Fibroblast of lung (primary cell): ENCODE measurements around the gene IFNA10. TPM values are rescaled to one million over a fixed set of nuclear protein-coding genes. Genes with fewer than 3 reads are reported as not detected.
"Not testable (repeated sequence)": the region's sequence is repeated elsewhere in the genome, so short reads cannot be mapped to it uniquely, and the experiment has no call there.

Source experiments
- DNase-seq, 2 donors: peaks; one replicate each; pipeline versions ENCODE4 v3.0.0 to v3.0.0-alpha.2; 2010; ENCODE audit warnings: low read depth in 2 of 2
- H2AFZ ChIP-seq: 2 replicates; pipeline ENCODE4 v1.5.1; 2012; ENCODE audit warnings: low read length, control low read depth, inconsistent platforms
- H3K27ac ChIP-seq: 2 replicates; pipeline ENCODE4 v1.5.1; 2011; ENCODE audit warnings: low read length, control low read depth; ENCODE audit not compliant: insufficient read depth
- H3K27me3 ChIP-seq: 2 replicates; pipeline ENCODE4 v1.5.1; 2011; ENCODE audit warnings: mild to moderate bottlenecking, low read length; ENCODE audit not compliant: control insufficient read depth, insufficient read depth
- H3K36me3 ChIP-seq: 2 replicates; pipeline ENCODE4 v1.5.1; 2011; ENCODE audit warnings: low read length; ENCODE audit not compliant: control insufficient read depth, insufficient read depth
- H3K4me1 ChIP-seq: 2 replicates; pipeline ENCODE4 v1.5.1; 2011; ENCODE audit warnings: low read length; ENCODE audit not compliant: control insufficient read depth, insufficient read depth; ENCODE audit errors: extremely low read depth
- H3K4me2 ChIP-seq: 2 replicates; pipeline ENCODE4 v1.5.1; 2011; ENCODE audit warnings: low read length, control low read depth; ENCODE audit not compliant: insufficient read depth; ENCODE audit errors: extremely low read depth
- H3K4me3 ChIP-seq, 4 experiments: fragments of 200-600 bp in 1 of 4; sonication (generic) in 1 of 4; replicated peaks in 1 of 4; 2 replicates each; pipeline ENCODE4 v1.5.1; 2011 to 2016; ENCODE audit warnings: low read length in 4 of 4, low read depth in 3 of 4, mild to moderate bottlenecking in 3 of 4, control low read depth in 2 of 4, inconsistent platforms in 1 of 4, mixed read lengths in 1 of 4; ENCODE audit not compliant: insufficient read depth in 1 of 4; ENCODE audit errors: control extremely low read depth in 1 of 4
- H3K79me2 ChIP-seq: 2 replicates; pipeline ENCODE4 v1.5.1; 2012; ENCODE audit warnings: mild to moderate bottlenecking, low read length, inconsistent platforms; ENCODE audit not compliant: control insufficient read depth, insufficient read depth
- H3K9ac ChIP-seq: 2 replicates; pipeline ENCODE4 v1.5.1; 2011; ENCODE audit warnings: mild to moderate bottlenecking, low read length, control low read depth; ENCODE audit not compliant: insufficient read depth
- H3K9me3 ChIP-seq: 2 replicates; pipeline ENCODE4 v1.5.1; 2012; ENCODE audit warnings: low read depth, low read length; ENCODE audit not compliant: control insufficient read depth, insufficient read depth
- H4K20me1 ChIP-seq: 2 replicates; pipeline ENCODE4 v1.5.1; 2011; ENCODE audit warnings: low read length; ENCODE audit not compliant: control insufficient read depth, insufficient read depth; ENCODE audit errors: extremely low read depth
- EZH2 ChIP-seq: IDR thresholded peaks from 2 replicates; pipeline ENCODE4 v1.5.1; 2012; ENCODE audit warnings: low read length, control low read depth, mild to moderate bottlenecking; ENCODE audit errors: missing control alignments
- polyA plus RNA-seq, 2 donors: library from polyadenylated mRNA; depleted of rRNA in 1 of 2; stranded (reverse) in 1 of 2; unstranded in 1 of 2; fragments of >200 nt; gene quantifications; 2 replicates each; pipeline ENCODE4 v1.2.1, GENCODE V29; 2011 to 2012; ENCODE audit warnings: missing spikeins in 1 of 2
- total RNA-seq: library from RNA; depleted of rRNA; stranded (reverse); fragments of >200 nt; gene quantifications from 2 replicates; pipeline ENCODE4 v1.2.1, GENCODE V29; 2014
- TF ChIP-seq, protein P1 (sequence below), 2 donors: IDR thresholded peaks in 1 of 2; conservative IDR thresholded peaks in 1 of 2; 1 replicate in 1 of 2; 2 replicates in 1 of 2; pipeline ENCODE4 v1.5.1; 2011 to 2012; ENCODE audit warnings: low read length in 2 of 2, control low read depth in 1 of 2, inconsistent platforms in 1 of 2, low read depth in 1 of 2, mild to moderate bottlenecking in 1 of 2

The IFNA10 gene
- total and polyA plus RNA-seq, 2 donors (not counting 1 experiment from before 2014, with no cell fraction given) = not detected

DNA sequence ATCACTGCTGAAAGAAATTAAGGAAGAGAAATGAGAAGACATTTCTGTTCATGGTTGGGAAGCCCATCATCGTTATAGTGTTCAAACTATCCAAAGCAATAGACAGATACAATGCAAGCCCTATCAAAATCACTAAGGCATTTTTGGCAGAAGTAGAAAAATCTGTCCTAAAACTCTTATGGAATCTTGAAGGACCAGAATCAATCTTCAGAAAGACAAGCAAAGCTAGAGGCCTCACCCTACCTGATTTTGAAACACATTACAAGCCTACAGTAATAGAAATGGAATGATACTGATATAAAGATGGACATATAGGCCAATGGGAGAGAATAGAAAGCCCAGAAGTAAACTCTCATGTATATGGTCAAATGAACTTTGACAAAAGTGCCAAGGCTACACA, 35.6 kb downstream of the IFNA10 start:
- H3K9me3 ChIP-seq = no peaks in the 10 kb centered on the region
- no peak overlapping the region for H3K4me2 ChIP-seq
- no peak overlapping the region for H3K27ac ChIP-seq
- H4K20me1 ChIP-seq = no peaks in the 10 kb centered on the region
- H3K9ac ChIP-seq = no peak overlapping the region
- no peak for TF ChIP-seq EZH2
- TF ChIP-seq, protein P1, sequence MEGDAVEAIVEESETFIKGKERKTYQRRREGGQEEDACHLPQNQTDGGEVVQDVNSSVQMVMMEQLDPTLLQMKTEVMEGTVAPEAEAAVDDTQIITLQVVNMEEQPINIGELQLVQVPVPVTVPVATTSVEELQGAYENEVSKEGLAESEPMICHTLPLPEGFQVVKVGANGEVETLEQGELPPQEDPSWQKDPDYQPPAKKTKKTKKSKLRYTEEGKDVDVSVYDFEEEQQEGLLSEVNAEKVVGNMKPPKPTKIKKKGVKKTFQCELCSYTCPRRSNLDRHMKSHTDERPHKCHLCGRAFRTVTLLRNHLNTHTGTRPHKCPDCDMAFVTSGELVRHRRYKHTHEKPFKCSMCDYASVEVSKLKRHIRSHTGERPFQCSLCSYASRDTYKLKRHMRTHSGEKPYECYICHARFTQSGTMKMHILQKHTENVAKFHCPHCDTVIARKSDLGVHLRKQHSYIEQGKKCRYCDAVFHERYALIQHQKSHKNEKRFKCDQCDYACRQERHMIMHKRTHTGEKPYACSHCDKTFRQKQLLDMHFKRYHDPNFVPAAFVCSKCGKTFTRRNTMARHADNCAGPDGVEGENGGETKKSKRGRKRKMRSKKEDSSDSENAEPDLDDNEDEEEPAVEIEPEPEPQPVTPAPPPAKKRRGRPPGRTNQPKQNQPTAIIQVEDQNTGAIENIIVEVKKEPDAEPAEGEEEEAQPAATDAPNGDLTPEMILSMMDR (conservative IDR thresholded peaks at IDR 0.05 in 1 of 2, IDR thresholded peaks at IDR 0.05 in 1 of 2; ENCODE audit: low read depth in 1 of 2, low read length in 2 of 2) = no peak
- H3K4me1 ChIP-seq = no peaks in the 10 kb centered on the region
- no peak overlapping the region for H3K4me3 ChIP-seq
- no peaks in the 10 kb centered on the region for H3K79me2 ChIP-seq
- no peaks in the 10 kb centered on the region for H3K36me3 ChIP-seq
- H2AFZ ChIP-seq = no peak overlapping the region
- H3K27me3 ChIP-seq = no peaks in the 10 kb centered on the region
- no peak for DNase-seq

DNA sequence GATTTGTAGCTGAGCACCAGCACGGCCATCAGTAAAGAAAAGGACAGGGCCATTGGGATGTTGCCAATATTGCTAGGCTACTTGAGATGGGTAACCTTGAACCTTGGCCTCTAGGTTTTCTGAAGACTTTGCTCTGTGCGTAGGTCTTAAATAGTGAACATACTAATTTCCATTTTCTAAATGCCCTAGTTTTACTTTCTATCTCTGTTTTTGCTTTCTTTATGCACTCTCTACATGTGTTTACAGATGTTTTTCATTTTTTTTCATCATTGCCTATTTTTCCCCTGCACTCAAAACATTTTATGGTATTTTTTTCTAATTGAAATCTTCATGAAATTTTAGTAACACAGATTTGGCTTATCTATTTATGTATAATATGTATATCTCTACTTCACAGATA, 40.4 kb downstream of the IFNA10 start, which contains the start of gene IFNA21:
IFNA21 (minus strand) TSS at position 101 of the 400 bp plus-strand sequence; CDS start at position 53, 48 bp downstream.
- not testable (repeated sequence) for H3K4me1 ChIP-seq, H3K79me2 ChIP-seq, H2AFZ ChIP-seq, H3K9me3 ChIP-seq, H3K36me3 ChIP-seq, H4K20me1 ChIP-seq, DNase-seq, H3K9ac ChIP-seq, H3K4me2 ChIP-seq, H3K4me3 ChIP-seq, H3K27ac ChIP-seq, H3K27me3 ChIP-seq

DNA sequence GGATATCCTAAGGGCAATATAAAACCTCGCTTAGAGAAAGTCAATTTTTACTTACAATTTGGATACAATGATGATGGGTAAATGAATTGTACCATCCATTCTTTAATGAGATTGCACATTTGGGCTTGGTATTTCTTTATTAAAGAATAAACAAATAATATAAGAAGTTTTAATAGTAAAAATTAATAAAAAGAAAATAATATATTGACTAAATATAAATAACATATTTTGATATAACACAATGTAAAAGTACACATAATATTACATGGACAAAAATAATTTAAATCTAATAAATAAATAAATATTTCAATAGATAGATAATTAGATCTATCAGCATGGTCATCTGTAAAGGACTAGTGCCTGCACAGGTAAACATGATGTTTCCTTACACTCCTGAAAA, 41.4 kb downstream of the IFNA10 start:
- no peaks in the 10 kb centered on the region for H3K9me3 ChIP-seq

More for the DNA sequence above, 41.4 kb downstream of the IFNA10 start:
- H3K9ac ChIP-seq = no peak overlapping the region
- no peaks in the 10 kb centered on the region for H3K4me1 ChIP-seq
- no peak overlapping the region for H2AFZ ChIP-seq
- TF ChIP-seq, protein P1 (conservative IDR thresholded peaks at IDR 0.05 in 1 of 2, IDR thresholded peaks at IDR 0.05 in 1 of 2; ENCODE audit: low read depth in 1 of 2, low read length in 2 of 2) = no peak
- no peak for TF ChIP-seq EZH2
- H3K4me2 ChIP-seq = no peak overlapping the region
- H4K20me1 ChIP-seq = no peaks in the 10 kb centered on the region
- no peaks in the 10 kb centered on the region for H3K27me3 ChIP-seq
- no peaks in the 10 kb centered on the region for H3K36me3 ChIP-seq
- DNase-seq = no peak
- H3K79me2 ChIP-seq = no peaks in the 10 kb centered on the region
- no peak overlapping the region for H3K4me3 ChIP-seq
- no peak overlapping the region for H3K27ac ChIP-seq
